Measurements from ENCODE around the gene PRKN.

DNA sequence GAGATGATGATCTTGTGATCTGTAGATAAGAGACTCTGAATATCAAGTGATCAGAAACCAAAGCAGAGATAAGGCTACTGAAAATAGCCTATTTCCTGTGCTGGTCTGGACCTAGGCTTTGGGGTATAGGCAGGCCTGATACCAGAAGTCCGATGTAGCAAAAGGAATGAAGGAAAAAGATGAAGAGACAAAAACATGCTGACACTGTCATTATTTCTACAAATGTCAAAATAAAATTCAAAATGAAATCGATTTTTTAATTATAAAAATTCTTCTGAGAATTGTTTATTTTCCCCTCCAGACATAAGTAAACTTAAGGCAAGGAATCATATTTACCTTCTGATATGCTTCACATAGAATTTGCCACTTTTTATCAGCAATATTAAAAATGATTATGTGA lies 252.8 kb downstream of the PRKN start:
- TF ChIP-seq CTCF (IDR thresholded peaks at IDR 0.05; ENCODE audit: low read length) (no peak), EZH2 (IDR thresholded peaks at IDR 0.05; ENCODE audit: borderline replicate concordance, low read length) (no peak)

Measured in OCI-LY1 (cell line).